ENCODE measurements around the gene MOB3B.

MOB3B gene

GRCh38 chr9:27530915-27531755, 1.5 kb upstream of the MOB3B start:
- no peak for TF ChIP-seq CTCF (IDR thresholded peaks at IDR 0.05; ENCODE audit: insufficient read depth, low read depth, low read length, missing control alignments)
- DNase-seq (ENCODE audit: low read depth) = no peak
- H3K4me3 ChIP-seq (ENCODE audit: low read depth, low read length) = no peak overlapping the region

DNA sequence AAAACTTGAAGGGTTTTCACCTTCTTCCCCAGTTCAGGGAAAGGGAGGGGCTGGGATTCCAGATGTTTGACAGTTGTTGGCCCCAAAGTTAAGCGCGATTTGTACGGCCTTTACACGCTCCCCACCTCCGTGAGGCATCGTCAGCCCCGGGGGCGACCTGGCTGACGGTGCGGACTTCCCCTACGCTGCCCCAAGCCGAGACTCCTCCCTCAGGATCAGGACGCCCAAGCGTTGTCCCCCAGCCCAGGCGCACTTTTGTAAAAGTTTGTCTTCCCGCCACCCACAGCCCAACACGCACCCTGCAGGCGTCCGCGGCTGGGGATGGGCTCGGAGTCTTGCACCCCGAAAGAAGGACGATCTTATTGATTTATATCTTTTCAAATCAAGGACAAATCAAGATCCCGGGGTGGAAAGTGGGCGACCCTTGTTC, 713 bp downstream of the MOB3B start:
- H3K4me3 ChIP-seq (ENCODE audit: low read depth, low read length) = peak overlapping the region; percentile 71
- no peak for TF ChIP-seq CTCF (IDR thresholded peaks at IDR 0.05; ENCODE audit: insufficient read depth, low read depth, low read length, missing control alignments)
- peak; percentile 56 for DNase-seq (ENCODE audit: low read depth)

- TF ChIP-seq CTCF (IDR thresholded peaks at IDR 0.05; ENCODE audit: insufficient read depth, low read depth, low read length, missing control alignments) = no peak
- DNase-seq (ENCODE audit: low read depth) = peak; percentile 52
- H3K4me3 ChIP-seq (ENCODE audit: low read depth, low read length) = peak overlapping the region; percentile 71
Observed at GRCh38 chr9:27528076-27528885, 1.3 kb downstream of the MOB3B start.

- no peak for DNase-seq (ENCODE audit: low read depth)
- TF ChIP-seq CTCF (IDR thresholded peaks at IDR 0.05; ENCODE audit: insufficient read depth, low read depth, low read length, missing control alignments) = no peak
- no peak overlapping the region for H3K4me3 ChIP-seq (ENCODE audit: low read depth, low read length)
Observed at GRCh38 chr9:27527702-27528075, 1.9 kb downstream of the MOB3B start.

DNA sequence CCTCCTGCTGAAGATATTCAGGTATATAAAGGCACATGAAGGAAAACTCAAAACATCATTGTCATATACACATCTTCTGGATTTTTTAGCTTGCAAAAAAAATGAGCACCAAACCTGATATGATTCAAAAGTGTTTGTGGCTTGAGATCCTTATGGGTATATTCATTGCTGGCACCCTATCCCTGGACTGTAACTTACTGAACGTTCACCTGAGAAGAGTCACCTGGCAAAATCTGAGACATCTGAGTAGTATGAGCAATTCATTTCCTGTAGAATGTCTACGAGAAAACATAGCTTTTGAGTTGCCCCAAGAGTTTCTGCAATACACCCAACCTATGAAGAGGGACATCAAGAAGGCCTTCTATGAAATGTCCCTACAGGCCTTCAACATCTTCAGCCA, 5.4 kb downstream of the MOB3B start, which contains the start of gene IFNK:
IFNK (plus strand) TSS at position 55 of the 400 bp plus-strand sequence; CDS start at position 102, 47 bp downstream.
- TF ChIP-seq CTCF (IDR thresholded peaks at IDR 0.05; ENCODE audit: insufficient read depth, low read depth, low read length, missing control alignments) = no peak

GRCh38 chr9:27523141-27523540, 6.5 kb downstream of the MOB3B start:
- no peak overlapping the region for H3K4me3 ChIP-seq (ENCODE audit: low read depth, low read length)
- no peak for TF ChIP-seq CTCF (IDR thresholded peaks at IDR 0.05; ENCODE audit: insufficient read depth, low read depth, low read length, missing control alignments)
- no peak for DNase-seq (ENCODE audit: low read depth)

More for the DNA sequence above, 5.4 kb downstream of the MOB3B start, which contains the start of gene IFNK:
- no peak for DNase-seq (ENCODE audit: low read depth)
- H3K4me3 ChIP-seq (ENCODE audit: low read depth, low read length) = no peak within 1 kb of the TSS
